Endothelial cell of umbilical vein (primary cell): ENCODE measurements around the gene MVK. TPM values are rescaled to one million over a fixed set of nuclear protein-coding genes. Genes with fewer than 3 reads are reported as not detected.

Source experiments
- BruUV-seq: library from RNA; stranded (reverse); fragments of 400-500 nt; replicated peaks from 2 replicates; lab custom pipeline; 2021; lab: Mats Ljungman, UMichigan
- CTCF ChIA-PET: fragments of 300-600, 350-600 bp; sonication (Branson Sonifier 250); formaldehyde crosslinking; loops from one replicate; lab custom pipeline; 2021; ENCODE audit warnings: antibody characterized with exemption, inconsistent platforms; lab: Charles Lee
- POLR2A ChIA-PET: fragments of 300-600, 350-600 bp; sonication (Branson Sonifier 250); formaldehyde crosslinking; loops from one replicate; lab custom pipeline; 2021; ENCODE audit warnings: antibody characterized with exemption, inconsistent platforms; lab: Charles Lee
- DNase-seq: peaks from one replicate; pipeline ENCODE4 v3.0.0-alpha.2; 2011; ENCODE audit warnings: low read depth, low spot score
- FAIRE-seq: peaks from 2 replicates; lab custom pipeline; 2011; peaks lifted over from hg19 to GRCh38; lab: Jason Lieb, UNC
- H2AFZ ChIP-seq: 2 replicates; pipeline ENCODE4 v1.6.0; 2012; ENCODE audit warnings: low read depth, low read length, control low read depth, inconsistent platforms
- H3K27ac ChIP-seq: 2 replicates; pipeline ENCODE4 v1.5.1; 2011; ENCODE audit warnings: low read depth, mild to moderate bottlenecking, control low read depth, low read length, moderate library complexity; ENCODE audit not compliant: insufficient read depth
- H3K27me3 ChIP-seq, 2 experiments: 2 replicates each; pipeline versions ENCODE4 v1.6.0 to v1.6.1; 2011; ENCODE audit warnings: low read length in 2 of 2, mixed read lengths in 1 of 2; ENCODE audit not compliant: control insufficient read depth in 2 of 2, insufficient read depth in 2 of 2
- H3K36me3 ChIP-seq, 2 experiments: 2 replicates in 1 of 2; 3 replicates in 1 of 2; pipeline ENCODE4 v1.5.1; 2011; ENCODE audit warnings: low read length in 2 of 2, mild to moderate bottlenecking in 1 of 2, moderate library complexity in 1 of 2; ENCODE audit not compliant: control insufficient read depth in 2 of 2, insufficient read depth in 2 of 2; ENCODE audit errors: extremely low read depth in 1 of 2
- H3K4me1 ChIP-seq: 3 replicates; pipeline ENCODE4 v1.5.1; 2011; ENCODE audit warnings: mild to moderate bottlenecking, low read length; ENCODE audit not compliant: control insufficient read depth, insufficient read depth; ENCODE audit errors: extremely low read depth
- H3K4me2 ChIP-seq: 2 replicates; pipeline ENCODE4 v1.6.1; 2011; ENCODE audit warnings: low read length, control low read depth, mixed read lengths; ENCODE audit not compliant: insufficient read depth
- H3K4me3 ChIP-seq, 3 experiments: fragments of 200-600 bp in 1 of 3; sonication (generic), shearing (Covaris generic) in 1 of 3; replicated peaks in 1 of 3; 2 replicates each; pipeline ENCODE4 v1.5.1; 2011 to 2016; ENCODE audit warnings: control low read depth in 3 of 3, low read length in 3 of 3, mild to moderate bottlenecking in 2 of 3, inconsistent platforms in 1 of 3, low read depth in 1 of 3, moderate library complexity in 1 of 3; ENCODE audit not compliant: insufficient read depth in 1 of 3
- H3K79me2 ChIP-seq: 2 replicates; pipeline ENCODE4 v1.6.0; 2012; ENCODE audit warnings: low read length, inconsistent platforms; ENCODE audit not compliant: control insufficient read depth, insufficient read depth
- H3K9ac ChIP-seq: replicated peaks from 2 replicates; pipeline ENCODE3; 2011; ENCODE audit warnings: low read length, control low read depth; ENCODE audit not compliant: insufficient read depth; ENCODE audit errors: extremely low read depth
- H3K9me1 ChIP-seq: replicated peaks from 3 replicates; pipeline ENCODE4 v1.6.0; 2011; ENCODE audit warnings: mild to moderate bottlenecking, low read length; ENCODE audit not compliant: control insufficient read depth, insufficient read depth; ENCODE audit errors: extremely low read depth
- H3K9me3 ChIP-seq: replicated peaks from 2 replicates; pipeline ENCODE4 v1.5.1; 2012; ENCODE audit warnings: low read length, inconsistent platforms; ENCODE audit not compliant: control insufficient read depth, insufficient read depth
- H4K20me1 ChIP-seq: replicated peaks from 2 replicates; pipeline ENCODE3; 2011; ENCODE audit warnings: mild to moderate bottlenecking, low read length; ENCODE audit not compliant: control insufficient read depth, insufficient read depth; ENCODE audit errors: extremely low read depth
- EZH2 ChIP-seq: IDR thresholded peaks from 2 replicates; pipeline ENCODE4 v1.6.1; 2012; ENCODE audit warnings: borderline replicate concordance, low read depth, mild to moderate bottlenecking, moderate library complexity, low read length, inconsistent platforms; ENCODE audit not compliant: severe bottlenecking
- FOS ChIP-seq: IDR thresholded peaks from 2 replicates; pipeline ENCODE4 v1.6.1; 2011; ENCODE audit warnings: mild to moderate bottlenecking, low read length, moderate library complexity, borderline replicate concordance; ENCODE audit not compliant: insufficient read depth
- GATA2 ChIP-seq: IDR thresholded peaks from 2 replicates; pipeline ENCODE4 v1.7.0; 2011; ENCODE audit warnings: low read depth, mild to moderate bottlenecking, moderate library complexity, mixed read lengths, low read length; ENCODE audit not compliant: insufficient read length, insufficient read depth
- JUN ChIP-seq: IDR thresholded peaks from 2 replicates; pipeline ENCODE4 v1.6.1; 2011; ENCODE audit warnings: borderline replicate concordance, low read depth; ENCODE audit not compliant: insufficient read length, insufficient read depth
- MYC ChIP-seq: IDR thresholded peaks from one replicate; pipeline ENCODE4 v1.6.1; 2011; ENCODE audit warnings: mild to moderate bottlenecking, low read depth, low read length
- POLR2A ChIP-seq: IDR thresholded peaks from 2 replicates; pipeline ENCODE4 v1.6.1; 2012; ENCODE audit warnings: low read depth, mild to moderate bottlenecking, control low read depth, low read length
- POLR2AphosphoS5 ChIP-seq: IDR thresholded peaks from 2 replicates; pipeline ENCODE4 v1.6.1; 2012; ENCODE audit warnings: low read depth, mild to moderate bottlenecking, control low read depth, low read length, moderate library complexity; ENCODE audit not compliant: insufficient read depth
- dilution Hi-C: fragments of 300-500 bp; cut with MboI; formaldehyde crosslinking; loops from one replicate; pipeline ENCODE4 v1.15.0; 2019; ENCODE audit warnings: low sequenced_read_pairs; ENCODE audit not compliant: extremely low pct_ligation_motif_present
- intact Hi-C: fragments of 100-400 bp; cut with micrococcal nuclease; formaldehyde crosslinking; loops from one replicate; pipeline ENCODE4 v1.10.0; 2022
- polyA plus RNA-seq, 4 experiments: library from polyadenylated mRNA; depleted of rRNA in 3 of 4; stranded (reverse) in 3 of 4; unstranded in 1 of 4; fragments of >200 nt; gene quantifications; 2 replicates each; pipeline versions ENCODE4 v1.2.1 to v1.2.3, GENCODE V29; 2011 to 2012; ENCODE audit warnings: missing spikeins in 1 of 4
- total RNA-seq: library from RNA; stranded (reverse); gene quantifications from 2 replicates; pipeline ENCODE4 v1.2.3, GENCODE V29; 2021
- TF ChIP-seq, protein P1 (sequence below): IDR thresholded peaks from 2 replicates; pipeline ENCODE4 v1.6.1; 2011; ENCODE audit not compliant: insufficient read depth, insufficient read length
- TF ChIP-seq, protein P2 (sequence below), 2 donors: IDR thresholded peaks; 1 replicate in 1 of 2; 2 replicates in 1 of 2; pipeline ENCODE4 v1.5.1; 2011; ENCODE audit warnings: low read length in 2 of 2, mild to moderate bottlenecking in 2 of 2, moderate library complexity in 2 of 2, control low read depth in 1 of 2, inconsistent platforms in 1 of 2, low read depth in 1 of 2; ENCODE audit not compliant: insufficient read depth in 1 of 2; ENCODE audit errors: extremely low read depth in 1 of 2

The MVK gene
- total and polyA plus RNA-seq, 2 donors (not counting 3 experiments of a cell fraction or from before 2014, with no cell fraction given): 32.6 to 42.6 TPM

DNA sequence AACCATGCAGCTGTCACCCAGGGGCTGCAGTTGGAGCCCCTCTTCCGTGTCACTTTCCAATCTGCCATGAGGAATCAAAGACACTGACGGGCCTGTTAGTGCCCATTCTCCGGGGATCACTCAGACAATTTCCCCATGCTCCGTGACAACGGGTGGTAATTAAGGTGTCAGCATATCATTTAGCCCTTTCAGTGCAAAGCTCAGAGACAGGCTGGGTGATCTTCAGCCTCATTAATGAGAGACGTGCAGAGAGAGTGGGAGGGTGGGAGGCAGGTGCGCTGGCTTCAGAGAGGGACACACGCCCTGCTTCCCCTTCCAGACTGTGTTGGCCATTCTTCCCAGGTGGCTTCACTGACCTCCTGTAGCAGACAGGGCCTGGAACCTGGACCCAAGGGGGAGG, 58.7 kb downstream of the MVK start:
- Histone ChIP-seq H3K27ac (no peak overlapping the region), H3K36me3 (no peaks in the 10 kb centered on the region), H3K4me3 (no peak overlapping the region), H4K20me1 (no peaks in the 10 kb centered on the region), H3K4me2 (no peak overlapping the region), H3K79me2 (no peaks in the 10 kb centered on the region), H3K9me1 (no peaks in the 10 kb centered on the region), H3K27me3 (no peaks in the 10 kb centered on the region), H3K9me3 (no peaks in the 10 kb centered on the region), H2AFZ (no peak overlapping the region), H3K4me1 (no peaks in the 10 kb centered on the region), H3K9ac (no peak overlapping the region)
- dilution Hi-C loops: no loop called here
- DNase-seq (no peak), FAIRE-seq (no peak)
- intact Hi-C loops: no loop called here
- no TSS peak for BruUV-seq
- TF ChIP-seq MYC (no peak), JUN (no peak), GATA2 (no peak), EZH2 (no peak), POLR2A (no peak), POLR2AphosphoS5 (no peak), FOS (no peak)
- TF ChIP-seq, protein P1, sequence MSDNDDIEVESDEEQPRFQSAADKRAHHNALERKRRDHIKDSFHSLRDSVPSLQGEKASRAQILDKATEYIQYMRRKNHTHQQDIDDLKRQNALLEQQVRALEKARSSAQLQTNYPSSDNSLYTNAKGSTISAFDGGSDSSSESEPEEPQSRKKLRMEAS: no peak
- TF ChIP-seq, protein P2, sequence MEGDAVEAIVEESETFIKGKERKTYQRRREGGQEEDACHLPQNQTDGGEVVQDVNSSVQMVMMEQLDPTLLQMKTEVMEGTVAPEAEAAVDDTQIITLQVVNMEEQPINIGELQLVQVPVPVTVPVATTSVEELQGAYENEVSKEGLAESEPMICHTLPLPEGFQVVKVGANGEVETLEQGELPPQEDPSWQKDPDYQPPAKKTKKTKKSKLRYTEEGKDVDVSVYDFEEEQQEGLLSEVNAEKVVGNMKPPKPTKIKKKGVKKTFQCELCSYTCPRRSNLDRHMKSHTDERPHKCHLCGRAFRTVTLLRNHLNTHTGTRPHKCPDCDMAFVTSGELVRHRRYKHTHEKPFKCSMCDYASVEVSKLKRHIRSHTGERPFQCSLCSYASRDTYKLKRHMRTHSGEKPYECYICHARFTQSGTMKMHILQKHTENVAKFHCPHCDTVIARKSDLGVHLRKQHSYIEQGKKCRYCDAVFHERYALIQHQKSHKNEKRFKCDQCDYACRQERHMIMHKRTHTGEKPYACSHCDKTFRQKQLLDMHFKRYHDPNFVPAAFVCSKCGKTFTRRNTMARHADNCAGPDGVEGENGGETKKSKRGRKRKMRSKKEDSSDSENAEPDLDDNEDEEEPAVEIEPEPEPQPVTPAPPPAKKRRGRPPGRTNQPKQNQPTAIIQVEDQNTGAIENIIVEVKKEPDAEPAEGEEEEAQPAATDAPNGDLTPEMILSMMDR (IDR thresholded peaks at IDR 0.05; ENCODE audit: extremely low read depth in 1 of 2, insufficient read depth in 1 of 2, low read depth in 1 of 2, low read length in 2 of 2): no peak
- CTCF ChIA-PET: no interaction called here
- POLR2A ChIA-PET: no interaction called here
